Muscle of leg (tissue), 11 donors: ENCODE measurements around the gene KCNK5. TPM values are rescaled to one million over a fixed set of nuclear protein-coding genes. Genes with fewer than 3 reads are reported as not detected.

Source experiments
- DNase-seq: peaks from one replicate; pipeline ENCODE4 v3.0.0; 2013
- H3K27ac ChIP-seq: one replicate; pipeline ENCODE4 v1.5.1; 2013; ENCODE audit warnings: mild to moderate bottlenecking, low read length, control low read depth
- H3K27me3 ChIP-seq: one replicate; pipeline ENCODE4 v1.6.1; 2013; ENCODE audit warnings: low read length; ENCODE audit not compliant: control insufficient read depth, insufficient read depth
- H3K36me3 ChIP-seq: one replicate; pipeline ENCODE4 v1.6.1; 2013; ENCODE audit warnings: low read length; ENCODE audit not compliant: control insufficient read depth, insufficient read depth
- H3K4me1 ChIP-seq: one replicate; pipeline ENCODE4 v1.6.1; 2013; ENCODE audit warnings: low read length; ENCODE audit not compliant: control insufficient read depth, insufficient read depth
- H3K4me3 ChIP-seq: one replicate; pipeline ENCODE4 v1.5.1; 2013; ENCODE audit warnings: low read length, control low read depth
- H3K9me3 ChIP-seq: replicated peaks from 2 replicates; pipeline ENCODE4 v1.6.1; 2013; ENCODE audit warnings: low read depth, low read length; ENCODE audit not compliant: control insufficient read depth
- WGBS: methylation state at CpG from one replicate; pipeline ENCODE4 v1.1.5; 2013; ENCODE audit warnings: missing lambda C conversion rate; ENCODE audit not compliant: insufficient coverage; 5-methylcytosine and 5-hydroxymethylcytosine counted together
- polyA plus RNA-seq, 8 donors: library from polyadenylated mRNA; unstranded; fragments of 120-200 nt; gene quantifications; one replicate each; pipeline versions ENCODE4 v1.2.1 to v1.2.3, GENCODE V29; 2013; ENCODE audit warnings: inconsistent platforms in 1 of 8, low replicate concordance in 1 of 8; ENCODE audit not compliant: insufficient read length in 8 of 8, insufficient read depth in 1 of 8
- total RNA-seq: library from RNA; stranded (reverse); fragments of 120-200 nt; gene quantifications from one replicate; pipeline ENCODE4 v1.2.4, GENCODE V29; 2013

KCNK5 gene
- total and polyA plus RNA-seq, 9 donors: 0.71 to 2.7 (median 1.5) TPM

GRCh38 chr6:39243809-39244208 lies 14.5 kb upstream of the KCNK5 start:
- no peak overlapping the region for H3K27ac ChIP-seq
- H3K4me3 ChIP-seq: no peak overlapping the region
- WGBS: 76% methylated on average over 6 of the region's 9 CpGs
- H3K36me3 ChIP-seq: no peaks in the 10 kb centered on the region
- no peaks in the 10 kb centered on the region for H3K9me3 ChIP-seq
- no peaks in the 10 kb centered on the region for H3K27me3 ChIP-seq
- DNase-seq: no peak
- H3K4me1 ChIP-seq: peaks cover 7% of the 10 kb centered on the region

- Histone ChIP-seq H3K9me3 (no peaks in the 10 kb centered on the region), H3K4me3 (no peak overlapping the region), H3K27ac (no peak overlapping the region), H3K36me3 (no peaks in the 10 kb centered on the region), H3K4me1 (peaks cover 7% of the 10 kb centered on the region), H3K27me3 (no peaks in the 10 kb centered on the region)
- 100% methylated on average over 1 of the region's 3 CpGs for WGBS
- no peak for DNase-seq
Observed at GRCh38 chr6:39240155-39240757, 11.0 kb upstream of the KCNK5 start.

GRCh38 chr6:39239527-39240154 lies 10.4 kb upstream of the KCNK5 start:
- H3K27me3 ChIP-seq: no peaks in the 10 kb centered on the region
- peak; percentile 57 for DNase-seq
- 66% methylated on average over 4 of the region's 7 CpGs for WGBS
- H3K9me3 ChIP-seq: no peaks in the 10 kb centered on the region
- H3K4me1 ChIP-seq: peaks cover 7% of the 10 kb centered on the region
- no peak overlapping the region for H3K27ac ChIP-seq
- no peaks in the 10 kb centered on the region for H3K36me3 ChIP-seq
- H3K4me3 ChIP-seq: no peak overlapping the region

GRCh38 chr6:39236742-39237141 lies 7.5 kb upstream of the KCNK5 start:
- H3K4me3 ChIP-seq: no peak overlapping the region
- peaks cover 7% of the 10 kb centered on the region for H3K4me1 ChIP-seq
- no peaks in the 10 kb centered on the region for H3K27me3 ChIP-seq
- no peaks in the 10 kb centered on the region for H3K9me3 ChIP-seq
- H3K36me3 ChIP-seq: no peaks in the 10 kb centered on the region
- 83% methylated on average over 1 of the region's 3 CpGs for WGBS
- no peak overlapping the region for H3K27ac ChIP-seq
- no peak for DNase-seq

- Histone ChIP-seq H3K36me3 (no peaks in the 10 kb centered on the region), H3K9me3 (no peaks in the 10 kb centered on the region), H3K27ac (no peak overlapping the region), H3K4me1 (peaks cover 9% of the 10 kb centered on the region), H3K4me3 (no peak overlapping the region), H3K27me3 (peaks cover 11% of the 10 kb centered on the region)
- WGBS: 83% methylated on average over 4 of the region's 8 CpGs
- no peak for DNase-seq
Observed at GRCh38 chr6:39233333-39233732, 4.1 kb upstream of the KCNK5 start.

GRCh38 chr6:39231521-39232243 lies 2.4 kb upstream of the KCNK5 start:
- H3K9me3 ChIP-seq: no peaks in the 10 kb centered on the region
- H3K4me3 ChIP-seq: no peak overlapping the region
- 71% methylated on average over 3 of the region's 7 CpGs for WGBS
- H3K36me3 ChIP-seq: no peaks in the 10 kb centered on the region
- DNase-seq: no peak
- H3K4me1 ChIP-seq: peaks cover 11% of the 10 kb centered on the region
- H3K27ac ChIP-seq: no peak overlapping the region
- peaks cover 23% of the 10 kb centered on the region for H3K27me3 ChIP-seq

- peaks cover 23% of the 10 kb centered on the region for H3K27me3 ChIP-seq
- no peaks in the 10 kb centered on the region for H3K36me3 ChIP-seq
- no peak for DNase-seq
- H3K27ac ChIP-seq: no peak overlapping the region
- 80% methylated on average over 1 of the region's 3 CpGs for WGBS
- no peak overlapping the region for H3K4me3 ChIP-seq
- H3K4me1 ChIP-seq: peaks cover 11% of the 10 kb centered on the region
- no peaks in the 10 kb centered on the region for H3K9me3 ChIP-seq
Observed at GRCh38 chr6:39230654-39231035, 1.4 kb upstream of the KCNK5 start.

- no peaks in the 10 kb centered on the region for H3K36me3 ChIP-seq
- no peaks in the 10 kb centered on the region for H3K9me3 ChIP-seq
- no peak overlapping the region for H3K27ac ChIP-seq
- 52% methylated on average over 30 of the region's 41 CpGs for WGBS
- DNase-seq: no peak
- H3K27me3 ChIP-seq: peaks cover 26% of the 10 kb centered on the region
- H3K4me1 ChIP-seq: peaks cover 11% of the 10 kb centered on the region
- peak overlapping the region; percentile 52 for H3K4me3 ChIP-seq
Observed at GRCh38 chr6:39228111-39228971, 934 bp downstream of the KCNK5 start.

GRCh38 chr6:39227476-39227875 lies 1.8 kb downstream of the KCNK5 start:
- DNase-seq: no peak
- Histone ChIP-seq H3K36me3 (no peaks in the 10 kb centered on the region), H3K4me3 (no peak overlapping the region), H3K9me3 (no peaks in the 10 kb centered on the region), H3K27ac (no peak overlapping the region), H3K27me3 (peaks cover 26% of the 10 kb centered on the region), H3K4me1 (peaks cover 11% of the 10 kb centered on the region)
- 72% methylated on average over 5 of the region's 9 CpGs for WGBS
